Activated effector memory CD4-positive, alpha-beta T cell treated with Interleukin-2 at 50 U/mL for 16 hours (primary cell): Measurements from ENCODE around the gene MICAL3.
A peak's percentile ranks its signal among the peaks of the same experiment; 100 is the strongest.
"Not testable (repeated sequence)": the region's sequence is repeated elsewhere in the genome, so short reads cannot be mapped to it uniquely, and the experiment has no call there.

Source experiments
- DNase-seq: peaks from one replicate; pipeline ENCODE4 v3.0.0-alpha.2; 2020

The MICAL3 gene

DNA sequence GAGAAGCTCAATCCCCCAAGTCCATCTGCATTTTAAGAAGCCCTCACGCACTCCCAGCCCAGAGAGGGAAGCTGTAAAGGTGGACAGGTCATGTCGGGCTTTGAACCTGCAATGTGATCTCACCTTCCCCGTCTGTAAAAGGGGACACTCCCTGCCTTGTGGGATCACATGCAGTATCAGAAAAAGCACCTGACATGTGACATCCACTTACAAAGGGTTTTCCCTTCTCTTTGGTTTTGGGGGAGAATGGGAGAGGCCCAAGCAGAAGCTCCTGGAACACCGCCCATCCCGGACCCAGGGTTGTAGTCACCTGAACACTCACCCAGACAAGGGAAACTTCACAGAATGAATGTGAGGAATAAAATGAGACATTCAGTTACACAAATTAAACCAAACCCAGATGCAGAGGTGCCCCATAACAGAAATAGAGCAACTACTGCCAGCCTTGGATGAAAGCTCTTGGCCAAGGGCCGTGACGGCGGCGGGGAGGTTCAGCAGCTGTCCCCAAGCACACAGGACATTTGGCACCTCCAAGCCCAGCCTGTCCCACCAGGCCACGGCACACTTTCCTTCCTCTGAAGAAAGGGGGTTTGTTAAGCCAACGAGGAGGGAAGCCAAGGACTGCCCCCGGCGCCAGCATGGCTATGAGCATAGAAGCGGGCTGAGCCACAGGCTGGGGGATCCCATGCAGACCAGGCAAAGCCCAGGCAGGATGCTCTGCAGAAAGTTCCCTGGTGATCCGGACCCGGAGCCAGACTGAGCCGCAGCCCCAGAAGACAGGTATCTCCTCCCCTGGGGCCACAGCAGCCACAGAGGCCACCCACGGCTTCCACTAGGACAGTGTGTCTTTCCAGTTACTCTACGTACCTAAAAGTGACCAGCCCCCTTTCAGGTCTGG is 253.9 kb downstream of the MICAL3 start:
- DNase-seq: no peak

DNA sequence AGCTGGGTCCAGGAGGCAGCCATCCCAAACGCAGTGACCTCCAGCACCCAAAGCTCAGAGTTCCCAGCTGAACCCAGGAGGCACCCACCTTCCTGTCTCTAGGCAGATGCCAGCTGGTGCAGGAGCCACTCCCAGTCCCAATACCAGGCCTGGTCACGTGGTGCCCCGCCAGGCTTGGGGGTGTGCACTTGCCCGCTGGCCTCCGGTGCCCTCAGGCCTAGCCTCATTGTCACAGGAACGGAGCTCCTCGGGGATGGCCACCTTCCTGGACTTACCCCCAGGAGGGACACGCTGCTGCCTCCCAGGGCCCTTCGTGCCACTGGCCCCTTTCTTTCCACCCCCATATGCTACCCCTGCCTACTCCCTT is 254.7 kb downstream of the MICAL3 start:
- no peak for DNase-seq

DNA sequence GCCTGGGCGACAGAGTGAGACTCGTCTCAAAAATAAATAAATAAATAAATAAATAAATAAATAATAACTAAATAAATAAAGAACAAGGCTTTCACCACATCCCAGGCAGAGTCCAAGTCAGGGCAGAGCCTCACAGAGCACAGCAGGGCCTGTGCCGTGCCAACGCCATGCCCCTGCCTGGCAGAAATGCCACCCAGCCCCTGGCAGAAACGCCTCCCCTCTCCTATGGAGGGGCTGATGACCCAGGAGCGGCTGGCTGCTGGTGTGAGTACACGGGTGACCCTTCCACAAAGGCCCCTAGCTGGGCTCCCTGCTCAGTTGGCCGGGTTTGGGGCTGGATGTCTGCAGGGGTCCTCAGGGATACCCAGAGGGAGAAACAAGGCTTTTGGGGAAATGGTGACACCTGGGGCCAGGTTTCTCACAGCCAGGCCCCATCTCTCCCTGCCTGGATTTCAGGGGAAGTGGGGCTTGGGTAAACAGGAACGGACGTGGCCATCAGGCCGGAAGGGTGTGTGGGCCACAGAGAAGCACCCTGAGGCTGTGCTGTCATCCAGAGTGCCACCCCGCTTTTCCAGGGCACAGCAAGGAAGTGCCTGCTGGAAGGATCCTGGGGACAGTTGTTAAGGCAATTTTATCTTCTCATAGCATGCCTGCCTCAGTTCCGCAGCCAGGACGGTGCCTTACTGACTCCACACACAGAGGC is 255.2 kb downstream of the MICAL3 start:
- DNase-seq: no peak

DNA sequence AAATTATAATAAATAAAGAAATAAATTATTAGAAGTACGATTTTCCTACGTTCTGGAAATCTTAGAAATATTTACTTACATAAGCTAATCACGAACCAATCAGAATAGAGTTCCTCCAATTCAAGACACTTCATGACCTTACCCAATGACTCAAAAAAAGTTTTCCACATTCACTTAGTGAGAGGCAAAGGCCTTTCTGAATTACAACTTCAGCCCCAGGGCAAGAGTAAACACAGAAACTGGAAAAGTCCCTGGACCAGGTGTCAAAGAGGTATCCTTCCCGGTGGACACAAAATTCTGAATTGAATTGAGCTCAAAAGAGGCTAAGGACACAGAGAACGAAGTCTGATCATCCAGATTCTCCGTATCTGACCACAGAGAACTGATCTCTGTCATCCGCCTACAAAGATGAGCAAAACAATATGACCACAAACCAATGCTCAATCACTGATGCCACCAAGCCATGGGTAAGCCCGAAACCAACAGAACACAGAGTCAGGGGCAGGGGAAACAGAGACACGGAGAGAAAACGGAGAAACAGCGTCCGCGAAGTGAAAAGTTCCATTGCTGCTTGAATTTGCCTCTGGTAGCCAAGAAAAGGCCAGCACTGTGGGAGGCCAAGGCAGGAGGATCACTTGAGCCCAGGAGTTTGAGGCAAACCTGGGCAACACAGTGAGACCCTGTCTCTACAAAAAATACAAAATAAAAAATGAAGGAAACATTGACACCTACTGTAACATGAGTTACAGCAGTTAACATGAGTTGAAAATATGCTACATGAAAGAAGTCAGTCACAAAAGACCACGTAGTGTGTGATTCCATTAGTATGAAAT is 256.9 kb downstream of the MICAL3 start:
- DNase-seq: peak; percentile 35

DNA sequence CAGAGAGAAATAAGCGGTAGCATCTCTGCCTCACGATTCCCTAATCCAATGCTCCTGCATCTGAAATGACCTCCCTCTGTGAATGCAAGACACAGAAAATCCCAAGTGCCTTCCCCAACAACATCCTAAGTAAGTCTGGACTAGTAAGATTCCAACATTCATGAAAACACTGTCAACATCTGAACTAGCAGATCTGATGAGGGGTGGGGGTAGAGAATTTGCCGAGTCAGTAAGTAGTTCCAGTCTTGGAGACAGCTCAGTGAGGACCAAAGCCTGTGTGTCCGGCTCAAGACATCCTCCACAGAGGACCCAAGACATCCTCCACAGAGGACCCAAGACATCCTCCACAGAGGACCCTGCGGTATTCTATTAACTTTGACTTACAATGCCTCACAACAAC is 259.5 kb downstream of the MICAL3 start:
- not testable (repeated sequence) for DNase-seq

DNA sequence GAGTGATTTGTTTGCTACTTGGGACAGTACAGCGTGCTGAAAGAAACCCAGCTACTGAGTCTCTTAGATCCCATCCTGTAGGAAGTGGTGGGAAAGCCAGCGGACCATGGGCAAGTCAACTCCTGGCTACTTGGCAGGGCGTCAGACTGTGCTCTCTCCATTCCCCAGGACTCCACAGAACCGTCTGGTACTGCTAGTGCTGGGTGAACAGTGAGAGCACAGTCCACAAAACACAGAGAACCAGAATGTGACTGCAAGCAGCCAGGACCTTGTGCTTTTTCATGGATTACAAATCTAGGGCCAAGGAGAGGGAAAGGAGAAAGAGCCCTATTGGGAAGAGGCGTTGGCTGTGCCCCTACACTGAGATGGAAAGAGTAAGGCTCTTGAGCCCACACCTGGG is 260.3 kb downstream of the MICAL3 start:
- no peak for DNase-seq

DNA sequence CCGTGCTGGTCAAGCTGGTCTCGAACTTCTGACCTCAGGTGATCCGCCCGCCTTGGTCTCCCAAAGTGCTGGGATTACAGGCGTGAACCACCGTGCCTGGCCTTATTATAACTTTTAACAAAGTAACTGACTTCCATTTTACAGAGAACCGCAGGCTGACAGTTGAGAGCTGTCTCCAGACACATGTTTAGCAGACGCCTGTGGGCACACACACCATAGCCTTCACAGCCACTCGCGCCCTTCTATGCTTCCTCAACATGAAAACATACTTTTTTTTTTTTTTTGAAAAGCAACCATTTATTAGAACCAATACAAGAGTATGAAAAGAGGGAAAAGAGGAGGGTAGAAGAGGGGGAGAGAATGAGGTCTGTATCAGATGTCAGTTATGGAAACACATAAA is 260.9 kb downstream of the MICAL3 start:
- DNase-seq: not testable (repeated sequence)

DNA sequence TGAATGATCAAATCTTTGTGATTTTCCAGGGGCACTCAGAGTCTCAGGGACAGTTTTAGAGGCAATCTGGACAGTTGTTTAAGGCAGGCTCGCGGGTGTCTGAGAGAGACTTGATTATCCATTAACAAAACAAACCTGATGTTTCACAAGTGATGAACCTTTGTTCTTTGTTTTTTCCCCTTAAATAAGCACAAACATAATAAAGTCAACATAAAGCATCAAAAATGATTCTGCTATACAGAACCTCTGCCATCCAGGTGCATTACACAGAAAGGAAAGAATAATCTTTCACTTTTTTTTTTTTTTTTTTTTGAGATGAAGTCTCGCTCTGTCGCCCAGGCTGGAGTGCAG is 263.2 kb downstream of the MICAL3 start:
- DNase-seq: no peak

DNA sequence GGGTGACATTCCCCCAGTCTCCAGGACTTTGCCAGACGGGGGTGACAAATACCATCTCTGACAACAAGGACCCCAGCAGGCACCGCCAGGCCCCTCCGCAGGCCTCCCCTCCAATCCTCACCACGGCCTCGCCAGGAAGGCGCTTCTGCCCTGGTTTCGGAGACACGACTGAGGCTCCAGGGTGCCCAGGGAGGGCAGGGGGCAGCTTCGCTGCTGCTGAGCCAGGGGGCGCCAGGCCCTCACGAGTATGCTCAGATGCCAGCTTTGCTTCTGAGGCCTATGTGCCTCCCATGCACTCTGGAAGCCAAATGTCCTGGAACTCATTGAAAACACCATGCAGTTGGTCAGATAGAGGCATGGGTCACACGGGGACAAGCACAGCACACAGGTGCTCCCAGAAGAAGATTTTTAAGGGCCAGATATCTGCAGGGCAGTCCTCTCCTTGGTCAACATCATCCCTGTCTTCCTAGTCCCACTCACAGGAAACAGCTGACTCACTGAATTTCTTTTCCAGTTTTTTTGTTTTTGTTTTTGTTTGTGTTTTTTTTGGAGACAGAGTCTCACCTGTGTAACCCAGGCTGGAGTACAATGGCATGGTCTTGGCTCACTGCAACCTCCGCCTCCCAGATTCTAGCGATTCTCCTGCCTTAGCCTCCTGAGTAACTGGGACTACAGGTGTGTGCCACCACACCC is 270.0 kb downstream of the MICAL3 start:
- no peak for DNase-seq

DNA sequence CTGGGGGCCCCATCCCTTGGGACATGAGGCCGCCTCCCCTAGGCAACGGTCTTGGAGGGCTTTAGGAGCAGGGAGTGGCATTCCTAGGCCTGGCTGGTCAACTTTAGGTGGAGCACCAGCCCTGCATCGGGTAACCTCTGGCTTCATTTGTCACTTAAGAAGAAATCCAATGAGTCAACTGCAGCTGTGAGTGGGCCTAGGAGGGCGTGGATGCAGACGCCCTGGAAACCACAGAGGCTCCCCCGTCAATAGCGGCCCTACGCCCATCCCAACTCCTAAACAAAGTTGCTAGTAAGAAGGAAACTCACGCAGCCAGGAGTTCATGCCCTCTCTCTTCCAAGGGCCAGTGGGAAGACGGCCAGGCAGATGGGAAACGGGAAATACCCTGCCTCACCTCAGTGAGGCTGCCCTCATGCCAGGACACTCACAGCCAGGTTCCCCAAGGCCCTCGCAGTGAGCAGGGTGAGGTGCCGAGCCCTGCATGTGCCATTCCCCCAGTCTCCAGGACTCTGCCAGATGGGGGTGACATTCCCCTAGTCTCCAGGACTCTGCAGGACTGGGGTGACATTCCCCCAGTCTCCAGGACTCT is 270.9 kb downstream of the MICAL3 start:
- DNase-seq: no peak

DNA sequence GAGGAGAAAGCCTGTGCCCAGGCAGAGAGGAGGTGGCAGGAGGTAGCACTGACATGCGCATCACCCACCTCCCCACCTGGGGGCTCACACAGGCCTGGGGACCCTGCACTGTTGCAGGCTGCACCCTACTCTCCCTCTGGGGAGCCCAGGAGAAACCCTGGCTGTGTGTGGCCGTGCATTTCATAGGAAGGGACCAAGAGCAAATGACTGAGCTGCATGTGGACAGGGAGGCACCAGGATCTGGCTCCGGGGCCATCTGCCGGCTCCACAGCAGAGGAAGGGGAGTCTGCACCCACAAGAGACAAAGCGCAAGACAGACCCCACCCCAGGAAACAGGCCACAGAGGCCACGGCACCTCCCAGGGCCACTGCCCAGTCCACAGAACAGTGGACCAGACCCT is 272.8 kb downstream of the MICAL3 start:
- DNase-seq: no peak

DNA sequence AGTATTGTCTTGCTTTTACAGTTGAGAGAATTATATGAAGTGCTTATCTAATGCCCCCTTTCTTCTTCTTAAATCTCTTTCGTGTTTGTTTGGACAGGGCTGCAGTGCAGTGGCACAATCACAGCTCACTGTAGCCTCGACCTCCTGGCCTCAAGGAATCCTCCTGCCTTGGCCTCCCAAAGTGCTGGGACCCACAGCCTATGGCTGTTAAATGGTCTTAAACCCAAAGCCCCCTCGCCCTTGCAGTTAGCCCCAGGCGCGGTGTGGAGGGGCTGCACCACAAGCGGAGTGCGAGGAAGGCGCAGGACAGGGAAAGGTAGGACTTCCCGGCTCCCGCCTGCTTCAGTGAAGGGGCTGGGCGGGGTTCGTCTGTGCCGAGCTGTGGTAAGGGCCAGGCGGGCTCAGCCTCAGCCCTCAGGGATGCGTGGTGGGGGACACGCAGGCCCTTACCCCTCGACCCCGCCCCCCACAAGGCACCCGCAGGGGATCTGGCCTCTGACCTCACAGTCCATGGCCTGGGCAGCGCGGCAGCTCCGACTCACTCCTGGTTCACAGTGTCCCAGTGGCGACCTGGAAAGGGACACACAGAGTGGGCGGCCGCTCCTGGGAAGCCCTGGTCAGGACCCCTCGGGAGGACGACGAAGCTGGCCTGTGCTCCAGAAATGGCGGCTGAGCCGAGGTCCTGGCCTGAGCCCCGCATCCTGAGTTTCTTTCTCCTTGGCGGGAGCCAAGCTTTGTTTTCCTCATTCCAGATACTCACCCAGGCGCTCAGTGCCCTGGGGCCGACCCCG is 274.6 kb downstream of the MICAL3 start:
- no peak for DNase-seq

DNA sequence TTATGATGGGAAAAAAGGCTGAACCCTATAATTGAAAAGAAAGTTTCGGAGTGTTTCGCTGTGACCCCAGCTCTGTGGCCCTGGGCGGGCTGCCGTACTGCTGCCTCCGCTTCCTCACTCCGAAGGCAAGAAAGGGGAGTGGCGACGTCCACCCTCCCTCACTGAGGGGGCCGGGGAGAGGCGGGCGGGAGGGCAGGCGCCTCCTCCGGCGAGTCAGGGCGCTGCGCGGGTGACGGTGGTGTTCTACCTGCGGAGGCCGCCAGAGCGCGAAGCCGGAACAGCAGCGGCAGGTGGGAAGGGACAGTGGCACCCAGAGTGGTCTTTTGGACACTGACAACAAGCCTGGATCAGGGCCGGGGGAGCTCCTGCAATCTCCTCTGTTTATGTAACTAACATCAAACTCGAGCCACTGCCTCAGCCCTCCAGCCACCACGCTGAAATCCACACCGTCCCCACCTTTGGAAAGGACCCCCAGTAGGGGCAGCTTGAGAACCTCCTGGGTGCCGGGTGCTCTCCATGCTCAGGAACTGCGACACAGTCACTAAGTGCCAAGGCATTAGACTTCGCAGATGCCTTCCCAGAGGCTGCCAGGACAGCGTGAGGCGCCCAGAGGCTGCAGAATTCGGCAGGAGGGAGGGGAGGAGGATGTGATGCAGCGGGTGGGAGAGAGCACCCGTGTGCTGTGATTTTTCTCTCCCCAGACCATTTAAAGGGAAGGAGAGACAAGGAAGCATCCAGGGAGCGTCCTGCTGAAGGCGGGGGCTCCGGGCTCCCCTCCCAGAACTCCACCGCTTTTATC is 275.6 kb downstream of the MICAL3 start:
- no peak for DNase-seq

DNA sequence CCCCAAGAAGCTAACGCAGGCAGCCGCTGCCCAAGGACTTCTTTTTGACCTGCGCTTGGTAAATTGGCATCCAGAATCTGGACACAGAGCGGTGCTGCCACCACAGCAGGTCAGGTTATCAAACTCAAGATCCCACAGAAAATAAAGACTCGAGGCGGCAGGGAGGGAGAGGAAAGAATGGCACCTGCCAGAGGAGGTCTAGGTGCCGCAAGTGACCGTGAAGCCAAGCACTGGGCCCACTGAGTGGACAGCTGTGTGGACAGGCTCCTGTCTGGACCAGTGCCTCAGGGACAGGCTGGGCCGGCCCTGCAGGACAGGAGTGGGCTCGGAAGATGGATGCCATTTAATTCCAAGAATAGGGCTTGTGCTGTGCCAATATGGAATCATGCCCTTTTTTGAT is 277.4 kb downstream of the MICAL3 start:
- DNase-seq: no peak

DNA sequence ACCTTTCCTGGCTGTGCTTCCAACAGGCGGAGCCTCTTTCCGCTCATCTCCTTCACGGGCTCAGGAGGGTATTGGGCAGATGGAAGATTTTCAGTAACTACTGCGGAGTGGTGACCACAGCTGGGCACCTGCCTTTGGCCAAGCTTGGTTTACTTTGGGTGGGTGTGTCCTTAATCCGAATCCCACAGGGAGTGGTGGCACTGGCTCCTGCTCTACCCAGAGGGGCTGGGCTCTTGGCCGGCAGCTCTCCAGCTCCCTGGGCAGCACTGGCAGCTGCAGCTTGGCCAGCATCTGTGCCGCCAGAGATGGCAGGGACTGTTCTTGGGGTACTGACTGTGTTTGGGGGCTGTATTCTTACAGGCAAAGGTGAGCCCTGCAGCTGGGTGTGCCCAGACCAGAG is 279.9 kb downstream of the MICAL3 start:
- no peak for DNase-seq

DNA sequence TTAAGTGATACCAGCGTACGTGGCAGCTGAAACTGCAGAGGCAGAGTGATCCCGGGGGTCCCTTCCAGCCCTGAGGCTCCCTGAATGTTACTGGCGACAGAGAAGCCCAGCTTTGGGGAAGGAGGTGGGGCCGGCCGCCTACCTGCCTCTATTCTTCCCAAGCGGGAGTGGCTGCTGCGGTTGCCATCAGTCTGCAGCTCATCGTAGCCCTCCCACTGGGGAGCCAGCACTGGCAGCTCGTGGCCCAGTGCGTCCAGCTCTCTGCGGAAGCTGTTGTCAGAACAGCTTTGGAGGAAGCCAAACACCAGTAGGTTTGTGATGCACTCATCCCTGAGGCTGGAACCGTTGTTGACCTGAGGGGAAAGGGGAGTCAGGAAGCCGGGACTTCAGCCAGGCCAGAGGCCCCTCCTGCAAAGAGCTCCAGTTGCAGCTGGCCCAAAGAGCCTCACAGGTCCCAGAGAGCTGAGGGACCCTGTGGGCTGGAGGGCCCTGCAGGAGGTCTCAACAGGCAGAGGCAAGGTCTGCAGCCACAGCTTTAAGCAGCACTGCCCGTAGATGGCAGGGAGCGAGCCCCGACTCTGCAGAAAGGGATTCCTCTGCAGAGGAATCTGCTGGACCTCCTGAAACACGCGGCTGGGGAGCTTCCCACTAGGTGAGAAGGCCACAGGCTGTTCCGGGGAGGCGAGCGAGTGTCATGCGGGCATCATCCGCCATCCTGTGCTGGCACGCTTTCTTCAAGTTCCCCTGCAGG is 280.5 kb downstream of the MICAL3 start:
- DNase-seq: no peak

DNA sequence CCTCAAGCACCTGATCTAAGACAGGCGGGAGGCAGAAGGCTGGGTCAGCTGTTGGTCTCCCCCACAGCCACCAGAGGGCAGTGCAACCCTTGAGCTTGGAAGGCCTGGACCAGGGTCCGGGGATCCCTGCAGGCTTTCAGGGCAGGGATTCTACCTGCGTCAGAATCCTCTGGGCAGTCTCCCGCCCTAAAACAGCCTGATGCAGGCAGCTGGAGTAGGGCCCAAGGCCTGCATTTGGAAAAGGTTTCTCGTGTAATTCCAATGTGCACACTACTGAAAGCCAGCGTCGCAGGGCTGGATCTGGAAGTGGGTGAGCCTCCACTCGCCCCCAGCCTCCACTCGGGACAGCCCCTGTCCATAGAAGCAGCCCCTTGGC is 281.8 kb downstream of the MICAL3 start:
- peak; percentile 41 for DNase-seq

DNA sequence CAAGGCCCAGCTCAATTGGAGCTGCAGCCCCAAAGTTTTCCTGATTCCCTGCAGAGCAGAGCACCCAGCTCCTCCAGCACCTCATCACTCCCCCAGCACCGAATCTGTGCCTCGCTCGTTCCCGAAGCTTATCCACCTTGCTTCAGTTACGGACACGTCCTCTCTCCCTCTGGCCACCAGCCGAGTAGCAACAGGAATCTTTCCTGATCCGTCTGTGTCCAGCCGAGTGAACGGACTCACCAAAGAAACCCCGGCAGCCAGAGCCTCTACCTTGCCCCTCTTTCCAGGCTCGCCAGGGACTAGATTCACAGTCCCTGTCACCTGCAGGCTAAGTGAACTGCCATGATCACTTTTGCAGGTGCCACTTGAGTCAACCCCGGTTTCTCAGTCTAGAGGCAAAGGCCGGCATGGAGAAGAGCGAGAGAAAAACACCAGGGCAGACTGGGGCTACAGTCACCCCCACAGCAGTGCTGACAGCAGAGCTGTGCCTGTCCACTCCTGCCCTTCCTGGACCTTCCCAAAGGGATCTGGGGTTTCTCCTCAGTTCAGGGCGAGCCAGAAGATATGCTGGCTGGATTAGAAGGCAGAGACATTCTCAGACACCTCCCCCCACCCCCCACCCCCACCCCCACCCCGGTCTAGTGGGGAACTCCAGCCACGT is 282.4 kb downstream of the MICAL3 start:
- no peak for DNase-seq

DNA sequence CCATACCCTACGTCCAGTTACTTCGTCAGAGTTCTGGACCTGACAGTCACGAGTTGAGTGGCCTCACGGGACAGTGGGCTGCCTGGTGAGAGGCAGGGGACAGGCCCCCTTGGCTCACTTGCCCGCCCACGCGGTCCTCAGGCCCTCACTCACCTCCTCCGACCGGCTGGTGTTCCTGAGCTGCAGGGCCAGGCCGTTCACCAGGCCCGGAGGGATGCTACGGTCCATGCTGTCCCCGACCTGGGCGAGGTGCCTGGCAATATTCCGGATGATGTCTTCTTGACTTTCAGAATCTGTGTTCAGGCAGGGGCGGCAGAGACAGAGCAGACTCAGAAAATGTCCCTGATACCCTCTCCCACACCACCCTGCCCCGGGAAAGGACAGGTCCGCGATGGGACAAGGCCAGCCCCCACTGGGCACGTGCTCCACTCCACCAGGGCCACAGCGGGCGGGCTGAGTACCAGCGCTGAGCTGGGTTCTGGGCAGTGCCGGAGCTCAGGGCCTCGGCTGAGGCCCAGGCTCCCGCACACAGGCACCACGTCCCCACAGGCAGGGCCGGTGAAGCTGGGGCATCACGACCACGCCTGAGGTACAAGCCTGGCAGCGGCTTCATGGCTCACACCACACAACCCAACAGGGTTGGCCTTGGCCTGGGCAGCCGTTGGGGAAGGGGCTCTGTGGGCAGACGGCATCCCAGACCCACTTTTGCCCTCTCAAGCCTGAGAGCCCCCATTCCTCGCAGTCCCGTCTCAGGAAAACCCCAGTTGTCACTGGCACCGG is 285.0 kb downstream of the MICAL3 start:
- DNase-seq: no peak
